Peyer's patch (tissue), 4 donors: ENCODE results near the gene ASAP2.

Source experiments
- CTCF ChIP-seq, 6 experiments: fragments of 450-650 bp in 4 of 6; fragments of 200-600 bp in 2 of 6; sonication (generic) in 1 of 6; IDR thresholded peaks; one replicate each; pipeline ENCODE4 v1.5.1; 2017 to 2019; ENCODE audit warnings: antibody characterized with exemption in 6 of 6, mild to moderate bottlenecking in 3 of 6, moderate library complexity in 1 of 6
- POLR2A ChIP-seq, 2 donors: fragments of 450-650 bp; IDR thresholded peaks; one replicate each; pipeline ENCODE4 v1.5.1; 2017; ENCODE audit warnings: antibody characterized with exemption in 2 of 2, mild to moderate bottlenecking in 2 of 2, moderate library complexity in 2 of 2

DNA sequence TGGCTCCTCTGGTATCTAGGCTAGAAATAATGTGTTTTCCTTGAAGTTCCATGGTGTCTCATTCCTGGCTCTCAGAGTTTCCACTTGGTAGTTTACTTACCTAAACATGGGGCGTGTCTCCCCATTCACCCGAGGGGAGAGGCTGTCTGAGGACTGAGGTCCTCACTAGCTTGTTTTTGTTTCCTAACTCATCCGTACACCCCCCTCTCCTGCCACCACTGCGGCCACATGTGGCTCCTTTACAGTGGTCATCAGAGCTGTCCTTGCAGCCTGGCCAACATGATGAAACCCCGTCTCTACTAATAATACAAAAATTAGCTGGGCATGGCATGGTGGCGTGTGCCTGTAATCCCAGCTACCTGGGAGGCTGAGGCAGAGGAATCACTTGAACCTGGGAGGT is 106.0 kb downstream of the ASAP2 start:
- TF ChIP-seq POLR2A (IDR thresholded peaks at IDR 0.05) (no peak), CTCF (IDR thresholded peaks at IDR 0.05) (no peak)
